Neural cell (in vitro differentiated cells): ENCODE measurements around the gene TRPT1.

Source experiments
- CTCF ChIP-seq: fragments of 450-650 bp; IDR thresholded peaks from 2 replicates; pipeline ENCODE4 v1.5.1; 2014; ENCODE audit warnings: antibody characterized with exemption, mild to moderate bottlenecking, moderate library complexity; ENCODE audit not compliant: poor library complexity, severe bottlenecking
- EP300 ChIP-seq: fragments of 450-650 bp; conservative IDR thresholded peaks from 2 replicates; pipeline ENCODE4 v1.6.1; 2014; ENCODE audit warnings: antibody characterized with exemption, mild to moderate bottlenecking, moderate library complexity; ENCODE audit not compliant: poor library complexity, severe bottlenecking
- EZH2 ChIP-seq: fragments of 200-600, 300-800 bp; shearing (Covaris generic), sonication (generic); IDR thresholded peaks from 2 replicates; pipeline ENCODE4 v1.6.1; 2014; ENCODE audit warnings: antibody characterized with exemption, low read length, borderline replicate concordance, mild to moderate bottlenecking; ENCODE audit not compliant: insufficient read depth, poor library complexity, severe bottlenecking
- MXI1 ChIP-seq: fragments of 450-650 bp; conservative IDR thresholded peaks from 2 replicates; pipeline ENCODE4 v1.6.1; 2014; ENCODE audit warnings: antibody characterized with exemption, mild to moderate bottlenecking; ENCODE audit not compliant: poor library complexity, severe bottlenecking
- POLR2AphosphoS5 ChIP-seq: IDR thresholded peaks from 2 replicates; pipeline ENCODE4 v1.6.1; 2012
- RAD21 ChIP-seq: fragments of 450-650 bp; conservative IDR thresholded peaks from 2 replicates; pipeline ENCODE4 v1.6.1; 2014; ENCODE audit warnings: antibody characterized with exemption, mild to moderate bottlenecking, moderate library complexity
- SMC3 ChIP-seq: fragments of 450-650 bp; conservative IDR thresholded peaks from 2 replicates; pipeline ENCODE4 v1.6.1; 2014; ENCODE audit warnings: antibody characterized with exemption, mild to moderate bottlenecking, moderate library complexity; ENCODE audit not compliant: poor library complexity
- TAF1 ChIP-seq: IDR thresholded peaks from 2 replicates; pipeline ENCODE4 v1.6.1; 2012; ENCODE audit warnings: low read depth

- TF ChIP-seq EP300: no peak
- TF ChIP-seq CTCF: no peak
- no peak for TF ChIP-seq SMC3
- TF ChIP-seq POLR2AphosphoS5: no peak
- TF ChIP-seq TAF1: no peak
- no peak for TF ChIP-seq MXI1
- TF ChIP-seq RAD21: no peak
- TF ChIP-seq EZH2: no peak
These were observed 13.0 kb upstream of the TRPT1 start for GRCh38 chr11:64238999-64239398.
